Muscle layer of duodenum (tissue), 2 donors: ENCODE measurements around the gene ADCY2.

ENCODE experiments used
- H3K27ac ChIP-seq: one replicate; pipeline ENCODE4 v1.7.0; 2013; ENCODE audit warnings: mild to moderate bottlenecking, low read length
- H3K27me3 ChIP-seq: one replicate; pipeline ENCODE4 v1.7.0; 2013; ENCODE audit warnings: low read depth, mild to moderate bottlenecking, control low read depth, low read length
- H3K36me3 ChIP-seq, 2 donors: one replicate each; pipeline ENCODE4 v1.7.0; 2013; ENCODE audit warnings: low read length in 2 of 2, control low read depth in 1 of 2, mild to moderate bottlenecking in 1 of 2; ENCODE audit not compliant: insufficient read depth in 2 of 2, control insufficient read depth in 1 of 2
- H3K4me1 ChIP-seq, 2 donors: one replicate each; pipeline ENCODE4 v1.7.0; 2013; ENCODE audit warnings: low read length in 2 of 2, mild to moderate bottlenecking in 2 of 2, control low read depth in 1 of 2, moderate library complexity in 1 of 2; ENCODE audit not compliant: insufficient read depth in 2 of 2, control insufficient read depth in 1 of 2
- H3K4me3 ChIP-seq, 2 donors: one replicate each; pipeline ENCODE4 v1.7.0; 2013; ENCODE audit warnings: low read length in 2 of 2, low read depth in 1 of 2, mild to moderate bottlenecking in 1 of 2
- H3K9me3 ChIP-seq, 2 donors: one replicate each; pipeline ENCODE4 v1.7.0; 2013; ENCODE audit warnings: low read length in 2 of 2, control low read depth in 1 of 2, mild to moderate bottlenecking in 1 of 2; ENCODE audit not compliant: control insufficient read depth in 1 of 2
- donor health status: healthy.

ADCY2 gene

DNA sequence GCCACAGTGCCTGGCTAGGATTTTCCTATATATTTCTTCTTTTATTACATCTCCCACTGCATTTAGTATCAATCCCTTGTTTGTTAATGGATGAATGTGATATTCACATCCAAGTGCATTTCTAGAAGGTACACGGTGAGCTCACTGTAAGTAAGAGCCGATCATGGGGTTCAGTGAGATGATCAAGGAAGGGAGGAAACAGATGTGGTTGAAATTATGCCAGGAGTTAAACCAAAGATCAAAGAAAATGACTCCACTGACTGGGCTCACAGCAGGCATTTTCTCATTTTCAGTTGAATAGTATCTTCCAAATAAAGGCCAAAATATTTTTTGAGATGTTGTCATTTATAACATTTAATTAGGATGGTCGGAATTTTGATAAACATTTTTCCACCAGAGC is 357.2 kb downstream of the ADCY2 start:
- H3K9me3 ChIP-seq: no peaks in the 10 kb centered on the region
- no peaks in the 10 kb centered on the region for H3K4me1 ChIP-seq
- no peaks in the 10 kb centered on the region for H3K27me3 ChIP-seq
- H3K27ac ChIP-seq: no peak overlapping the region
- H3K4me3 ChIP-seq: no peak overlapping the region
- no peaks in the 10 kb centered on the region for H3K36me3 ChIP-seq

DNA sequence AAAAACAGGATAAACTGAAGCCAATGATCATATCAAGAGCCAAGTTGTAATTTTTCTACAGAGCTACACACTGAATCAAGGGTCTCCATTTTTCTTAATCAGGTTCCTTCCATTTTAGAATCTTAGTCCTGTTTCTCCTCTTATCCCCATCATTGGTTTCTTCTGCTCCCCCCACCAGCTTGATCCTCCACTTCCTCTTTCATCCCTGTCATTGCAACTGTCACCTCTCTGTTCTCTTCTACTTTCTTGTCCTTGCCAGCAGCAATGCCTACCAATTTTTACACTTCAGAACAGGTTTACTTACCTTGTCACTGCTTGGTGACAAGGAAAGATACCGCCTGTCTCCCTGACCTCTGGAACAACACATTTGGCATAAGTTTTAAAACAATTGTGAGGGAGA is 357.7 kb downstream of the ADCY2 start:
- no peaks in the 10 kb centered on the region for H3K4me1 ChIP-seq
- H3K27ac ChIP-seq: no peak overlapping the region
- H3K27me3 ChIP-seq: no peaks in the 10 kb centered on the region
- H3K4me3 ChIP-seq: no peak overlapping the region
- H3K36me3 ChIP-seq: no peaks in the 10 kb centered on the region
- H3K9me3 ChIP-seq: no peaks in the 10 kb centered on the region

DNA sequence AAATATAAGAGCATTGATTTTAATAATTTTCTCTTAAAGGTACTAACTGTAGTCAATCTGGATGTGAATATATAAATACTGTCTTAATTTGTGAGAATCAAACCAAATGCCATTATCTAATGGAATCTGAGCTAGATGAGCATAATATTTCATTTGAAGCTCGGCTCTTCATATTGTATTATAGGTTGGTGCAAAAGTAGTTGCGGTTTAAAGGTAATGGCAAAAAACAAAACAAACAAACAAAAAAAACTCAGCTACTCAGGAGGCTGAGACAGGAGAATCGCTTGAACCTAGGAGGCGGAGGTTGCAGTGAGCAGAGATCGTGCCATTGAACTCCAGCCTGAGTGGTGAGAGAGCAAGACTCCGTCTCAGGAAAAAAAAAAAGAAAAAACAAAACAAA is 358.6 kb downstream of the ADCY2 start:
- no peak overlapping the region for H3K27ac ChIP-seq
- no peak overlapping the region for H3K4me3 ChIP-seq
- no peaks in the 10 kb centered on the region for H3K4me1 ChIP-seq
- no peaks in the 10 kb centered on the region for H3K9me3 ChIP-seq
- no peaks in the 10 kb centered on the region for H3K27me3 ChIP-seq
- H3K36me3 ChIP-seq: no peaks in the 10 kb centered on the region

DNA sequence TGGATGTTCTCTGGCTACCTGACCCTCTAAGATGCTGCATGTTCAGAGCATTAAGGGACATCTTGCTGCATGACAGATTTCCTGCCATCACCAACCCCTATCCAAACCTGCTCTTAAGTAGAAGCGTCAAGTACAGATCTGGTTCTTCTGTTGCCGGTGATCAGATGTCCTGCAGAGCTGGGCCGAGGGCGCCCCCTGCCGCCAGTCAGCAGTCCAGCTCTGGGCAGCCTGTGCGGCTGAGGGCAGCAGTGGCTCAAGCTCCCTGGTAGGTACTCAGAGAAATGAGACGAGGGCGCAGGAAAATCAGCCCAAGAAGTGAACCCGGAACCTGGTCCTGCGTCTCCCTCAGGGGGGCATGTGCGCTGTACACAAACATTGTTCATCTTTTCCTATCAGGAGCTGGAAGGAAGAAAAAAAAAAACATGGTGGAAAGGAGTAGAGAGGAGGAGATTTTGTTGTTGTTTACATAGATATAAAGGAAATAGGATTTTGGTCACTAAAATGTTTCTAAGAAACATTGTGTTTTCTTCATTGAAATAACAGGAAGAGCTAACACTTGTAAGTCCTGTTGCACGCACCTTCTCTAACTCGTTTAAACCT is 359.2 kb downstream of the ADCY2 start:
- Histone ChIP-seq H3K27ac (no peak overlapping the region), H3K36me3 (no peaks in the 10 kb centered on the region)

DNA sequence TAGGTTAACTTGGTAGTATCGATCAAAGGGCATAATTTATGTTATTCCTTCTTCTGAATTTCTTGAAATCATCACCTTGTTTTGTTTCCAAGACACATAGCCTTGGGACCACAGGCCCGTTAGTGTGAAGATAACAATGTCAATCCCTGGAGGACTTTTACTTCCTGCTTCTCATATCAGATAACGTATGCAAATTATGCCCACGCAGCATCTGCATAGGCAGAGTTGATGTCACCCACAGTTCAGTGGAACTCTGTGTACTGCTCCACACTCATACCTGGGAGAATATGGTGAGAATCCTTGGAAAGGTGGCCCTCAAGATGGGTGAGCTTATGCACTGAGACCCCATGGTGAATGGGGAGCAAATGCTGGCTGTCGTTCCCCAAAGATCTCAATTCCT is 360.0 kb downstream of the ADCY2 start:
- H3K4me1 ChIP-seq: no peaks in the 10 kb centered on the region
- no peaks in the 10 kb centered on the region for H3K9me3 ChIP-seq
- H3K27me3 ChIP-seq: no peaks in the 10 kb centered on the region
- no peaks in the 10 kb centered on the region for H3K36me3 ChIP-seq
- H3K27ac ChIP-seq: no peak overlapping the region
- H3K4me3 ChIP-seq: no peak overlapping the region

More for the DNA sequence above, 359.2 kb downstream of the ADCY2 start:
- Histone ChIP-seq H3K4me1 (no peaks in the 10 kb centered on the region), H3K27me3 (no peaks in the 10 kb centered on the region), H3K9me3 (no peaks in the 10 kb centered on the region), H3K4me3 (no peak overlapping the region)

DNA sequence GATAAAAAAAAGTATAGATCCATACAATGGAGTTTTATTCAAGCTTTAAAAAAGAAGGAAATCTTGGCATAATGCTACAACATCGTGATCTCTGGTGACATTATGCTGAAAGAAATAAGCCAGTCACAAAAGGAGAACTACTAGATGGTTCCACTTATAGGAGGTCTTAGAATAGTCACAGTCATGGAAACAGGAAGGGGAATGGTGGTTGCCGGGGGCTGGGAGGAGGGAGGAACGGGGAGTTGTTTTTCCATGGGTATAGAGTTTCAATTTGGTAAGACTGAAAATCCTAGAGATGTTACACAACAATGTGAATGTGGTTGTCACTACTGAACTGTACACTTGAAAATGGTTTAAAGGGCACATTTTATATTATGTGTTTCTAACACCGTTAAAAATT is 360.5 kb downstream of the ADCY2 start:
- no peaks in the 10 kb centered on the region for H3K9me3 ChIP-seq
- no peaks in the 10 kb centered on the region for H3K4me1 ChIP-seq
- no peaks in the 10 kb centered on the region for H3K36me3 ChIP-seq
- no peak overlapping the region for H3K4me3 ChIP-seq
- no peaks in the 10 kb centered on the region for H3K27me3 ChIP-seq
- H3K27ac ChIP-seq: no peak overlapping the region

DNA sequence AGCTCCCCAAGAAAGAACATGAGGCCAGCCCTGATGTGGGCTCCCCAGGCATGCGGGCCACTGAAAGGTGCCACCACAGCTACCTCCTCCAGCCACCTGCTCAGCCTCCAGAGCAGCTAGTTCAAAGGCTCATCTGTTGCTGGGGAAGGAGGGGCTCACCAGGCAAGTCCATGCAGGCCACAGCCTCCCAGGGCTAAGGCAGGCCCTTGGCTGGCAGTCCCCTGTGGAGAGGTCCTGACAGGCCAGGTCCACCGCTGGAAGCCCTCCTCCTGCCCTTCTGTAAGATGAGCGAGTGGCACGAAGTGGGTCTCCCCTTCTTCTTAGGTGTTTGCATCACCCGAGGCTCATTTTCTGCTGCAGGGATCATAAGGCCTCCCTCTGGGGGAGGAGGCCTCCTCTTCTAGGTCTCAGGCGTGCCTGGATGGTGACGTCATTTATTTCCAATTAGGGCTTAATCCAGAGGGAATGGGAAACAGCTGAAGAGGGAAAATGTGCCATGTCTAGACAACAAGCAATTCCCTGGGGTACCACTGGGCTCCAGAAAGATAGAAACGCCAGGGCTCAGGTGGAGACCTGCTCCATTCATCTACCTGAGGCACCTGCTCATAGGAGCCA is 363.4 kb downstream of the ADCY2 start:
- H3K9me3 ChIP-seq: no peaks in the 10 kb centered on the region
- H3K36me3 ChIP-seq: no peaks in the 10 kb centered on the region
- no peak overlapping the region for H3K4me3 ChIP-seq
- H3K27me3 ChIP-seq: no peaks in the 10 kb centered on the region
- H3K27ac ChIP-seq: no peak overlapping the region
- H3K4me1 ChIP-seq: no peaks in the 10 kb centered on the region

DNA sequence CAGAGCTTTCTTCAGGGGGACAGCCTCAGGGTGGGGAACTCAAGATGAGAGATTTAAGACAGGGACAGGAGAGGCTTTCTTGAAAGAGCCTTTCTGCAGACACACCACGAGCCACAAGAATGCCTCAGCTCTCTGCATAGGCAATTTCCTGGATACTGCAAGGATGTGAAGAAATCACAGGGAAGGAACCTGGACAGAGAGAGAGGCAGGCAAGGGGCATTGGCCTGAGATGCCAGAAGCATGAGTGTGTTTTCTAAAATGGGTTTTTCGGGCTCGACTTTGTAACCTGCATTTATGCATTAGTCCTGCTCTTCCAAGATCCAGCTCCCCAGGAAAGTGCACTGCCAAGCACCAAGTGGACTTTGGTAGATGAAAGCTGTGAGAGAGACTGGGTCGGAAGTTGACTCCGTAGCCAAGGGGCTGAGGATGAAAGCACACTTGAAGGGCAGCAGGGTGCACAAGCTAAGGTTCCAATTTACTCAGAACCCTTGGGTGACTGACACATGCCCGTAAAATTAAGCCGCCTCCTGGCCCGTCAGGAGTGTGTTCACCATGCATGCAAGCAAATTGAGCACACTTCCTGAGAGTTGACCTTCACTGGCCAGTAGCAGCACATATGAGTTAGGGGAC is 364.1 kb downstream of the ADCY2 start:
- H3K27ac ChIP-seq: no peak overlapping the region

DNA sequence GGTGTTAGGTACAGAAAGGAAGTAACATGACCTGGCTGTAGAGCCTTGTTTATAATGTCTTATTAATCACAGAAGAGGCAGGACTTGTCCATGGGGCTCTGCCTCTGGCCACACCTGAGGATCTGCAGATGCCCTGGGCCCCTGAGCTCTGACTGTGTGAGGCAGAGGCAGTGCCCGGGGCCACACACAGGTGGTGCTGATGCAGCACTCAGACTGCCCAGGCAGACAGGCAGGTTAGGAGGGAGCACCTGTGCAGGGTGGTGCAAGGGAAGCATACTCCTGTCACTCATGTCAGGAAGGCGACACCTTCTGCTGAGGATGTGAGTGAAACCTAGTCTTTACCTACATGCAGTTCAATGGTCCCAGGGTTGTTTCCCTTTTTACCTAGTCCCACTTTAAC is 366.3 kb downstream of the ADCY2 start:
- no peaks in the 10 kb centered on the region for H3K27me3 ChIP-seq
- no peaks in the 10 kb centered on the region for H3K36me3 ChIP-seq
- H3K27ac ChIP-seq: no peak overlapping the region
- H3K4me3 ChIP-seq: no peak overlapping the region
- no peaks in the 10 kb centered on the region for H3K4me1 ChIP-seq
- no peaks in the 10 kb centered on the region for H3K9me3 ChIP-seq

More for the DNA sequence above, 364.1 kb downstream of the ADCY2 start:
- Histone ChIP-seq H3K9me3 (no peaks in the 10 kb centered on the region), H3K36me3 (no peaks in the 10 kb centered on the region), H3K4me1 (no peaks in the 10 kb centered on the region), H3K4me3 (no peak overlapping the region), H3K27me3 (no peaks in the 10 kb centered on the region)

DNA sequence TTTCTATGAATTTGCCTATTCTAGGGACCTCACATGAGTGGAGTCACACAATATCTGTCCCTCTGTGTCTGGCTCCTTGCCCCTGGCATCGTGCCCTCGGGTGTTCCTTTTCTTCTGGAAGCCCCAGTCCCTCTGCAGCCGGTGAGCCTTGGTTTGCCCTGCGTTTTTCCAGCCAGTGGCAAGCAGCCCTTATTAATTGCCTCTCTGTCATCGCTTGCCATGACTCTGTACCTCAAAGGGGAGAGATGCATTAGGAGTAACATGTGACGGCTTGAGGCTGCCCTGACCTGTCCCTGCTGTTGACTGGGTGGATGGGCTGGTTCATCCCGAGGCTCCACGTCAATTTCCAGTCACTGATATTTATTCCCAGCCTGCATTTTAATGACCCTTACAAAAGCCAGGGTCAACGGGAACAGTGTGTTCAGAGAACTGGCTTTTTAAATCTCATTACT is 367.7 kb downstream of the ADCY2 start:
- Histone ChIP-seq H3K27me3 (no peaks in the 10 kb centered on the region), H3K4me1 (no peaks in the 10 kb centered on the region), H3K9me3 (no peaks in the 10 kb centered on the region), H3K27ac (no peak overlapping the region), H3K36me3 (no peaks in the 10 kb centered on the region), H3K4me3 (no peak overlapping the region)

DNA sequence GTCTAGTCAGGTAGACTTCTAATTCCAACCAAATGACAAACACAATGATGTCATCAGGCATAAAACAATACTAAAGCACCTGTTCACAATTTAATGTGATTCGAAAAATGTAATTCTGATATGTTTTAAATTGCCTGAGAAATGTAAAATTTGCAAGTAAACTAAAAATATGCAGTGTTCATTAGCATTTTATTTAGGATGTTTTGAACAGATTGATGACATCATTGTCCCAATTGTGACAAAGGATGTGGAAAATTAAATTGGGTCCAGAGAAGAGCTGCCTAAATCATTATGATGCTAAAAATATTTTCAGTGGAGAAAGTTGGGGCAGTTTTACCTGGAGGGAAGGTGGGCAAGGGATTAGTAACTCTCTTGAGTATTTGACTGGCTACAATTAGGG is 368.5 kb downstream of the ADCY2 start:
- H3K27ac ChIP-seq: no peak overlapping the region
- no peaks in the 10 kb centered on the region for H3K27me3 ChIP-seq
- no peak overlapping the region for H3K4me3 ChIP-seq
- no peaks in the 10 kb centered on the region for H3K36me3 ChIP-seq
- H3K4me1 ChIP-seq: no peaks in the 10 kb centered on the region
- H3K9me3 ChIP-seq: no peaks in the 10 kb centered on the region
